HFFc6 (cell line): Measurements from ENCODE around the gene BSN. TPM values are rescaled to one million over a fixed set of nuclear protein-coding genes. Genes with fewer than 3 reads are reported as not detected.
"Not testable (repeated sequence)": the region's sequence is repeated elsewhere in the genome, so short reads cannot be mapped to it uniquely, and the experiment has no call there.

Experiments used
- DNase-seq: peaks from one replicate; pipeline ENCODE4 v3.0.0-alpha.2; 2018
- H3K27ac Mint-ChIP-seq: 2 replicates; pipeline ENCODE4 v1.8.0; 2020; ENCODE audit warnings: mild to moderate bottlenecking, mixed read lengths
- H3K27me3 Mint-ChIP-seq: 2 replicates; pipeline ENCODE4 v1.8.0; 2021; ENCODE audit warnings: mild to moderate bottlenecking, moderate library complexity, mixed read lengths; ENCODE audit not compliant: insufficient read depth
- H3K36me3 Mint-ChIP-seq: 2 replicates; pipeline ENCODE4 v1.8.0; 2021; ENCODE audit warnings: low read depth, mixed read lengths
- H3K4me1 Mint-ChIP-seq: 2 replicates; pipeline ENCODE4 v1.8.0; 2020; ENCODE audit warnings: low read depth, mixed read lengths
- H3K4me3 Mint-ChIP-seq: 2 replicates; pipeline ENCODE4 v1.8.0; 2020; ENCODE audit warnings: mild to moderate bottlenecking, moderate library complexity, mixed read lengths
- H3K9me3 Mint-ChIP-seq: 2 replicates; pipeline ENCODE4 v1.8.0; 2020; ENCODE audit warnings: mild to moderate bottlenecking, mixed read lengths
- CTCF ChIP-seq: fragments of 200-600 bp; sonication (generic); IDR thresholded peaks from 2 replicates; pipeline ENCODE4 v1.5.0; 2021; ENCODE audit warnings: antibody characterized with exemption, mild to moderate bottlenecking
- total RNA-seq, 6 experiments: library from RNA; stranded (reverse); fragmentation: NEBNext Ultra II Directional; extraction: Animal tissue kit (Norgen Biotek cat#: 25700); gene quantifications; 2 replicates in 1 of 6; 3 replicates in 5 of 6; pipeline ENCODE4 v1.2.3, GENCODE V29; 2021

BSN gene
- total RNA-seq, 6 experiments from 2014 or later, result 0.02 to 0.14 (median 0.06) TPM

GRCh38 chr3:49681232-49681522, 126.9 kb downstream of the BSN start:
- TF ChIP-seq CTCF, result no peak
- H3K4me3 Mint-ChIP-seq, result no peak overlapping the region
- peaks cover 16% of the 10 kb centered on the region for H3K36me3 Mint-ChIP-seq
- DNase-seq, result no peak
- H3K9me3 Mint-ChIP-seq, result no peaks in the 10 kb centered on the region
- H3K27me3 Mint-ChIP-seq, result peaks cover 2% of the 10 kb centered on the region; the same call in 1 of the 2 replicates
- H3K27ac Mint-ChIP-seq, result no peak overlapping the region
- no peaks in the 10 kb centered on the region for H3K4me1 Mint-ChIP-seq

GRCh38 chr3:49681543-49681942, 127.3 kb downstream of the BSN start:
- peaks cover 14% of the 10 kb centered on the region for H3K36me3 Mint-ChIP-seq
- H3K27me3 Mint-ChIP-seq, result peaks cover 2% of the 10 kb centered on the region; the same call in 1 of the 2 replicates
- H3K9me3 Mint-ChIP-seq, result no peaks in the 10 kb centered on the region
- no peak for TF ChIP-seq CTCF
- no peak overlapping the region for H3K4me3 Mint-ChIP-seq
- H3K4me1 Mint-ChIP-seq, result no peaks in the 10 kb centered on the region
- H3K27ac Mint-ChIP-seq, result no peak overlapping the region
- DNase-seq, result no peak

GRCh38 chr3:49683162-49683561, 128.9 kb downstream of the BSN start:
- Mint-ChIP-seq H3K4me1 (no peaks in the 10 kb centered on the region), H3K27ac (no peak overlapping the region), H3K36me3 (peaks cover 8% of the 10 kb centered on the region), H3K27me3 (peaks cover 2% of the 10 kb centered on the region), H3K9me3 (no peaks in the 10 kb centered on the region), H3K4me3 (no peak overlapping the region)
- no peak for TF ChIP-seq CTCF
- no peak for DNase-seq

- not testable (repeated sequence) for H3K27me3 Mint-ChIP-seq, H3K9me3 Mint-ChIP-seq, H3K4me1 Mint-ChIP-seq, H3K36me3 Mint-ChIP-seq, H3K4me3 Mint-ChIP-seq, H3K27ac Mint-ChIP-seq, DNase-seq
Measured at GRCh38 chr3:49684453-49684852, 130.2 kb downstream of the BSN start.

GRCh38 chr3:49685103-49685502, 130.8 kb downstream of the BSN start:
- H3K27ac Mint-ChIP-seq, H3K4me3 Mint-ChIP-seq, H3K27me3 Mint-ChIP-seq, DNase-seq, H3K36me3 Mint-ChIP-seq, H3K9me3 Mint-ChIP-seq: not testable (repeated sequence)
- H3K4me1 Mint-ChIP-seq, result peaks cover 15% of the 10 kb centered on the region

- H3K27me3 Mint-ChIP-seq, H3K36me3 Mint-ChIP-seq, H3K27ac Mint-ChIP-seq, DNase-seq, H3K4me3 Mint-ChIP-seq, H3K9me3 Mint-ChIP-seq: not testable (repeated sequence)
- H3K4me1 Mint-ChIP-seq, result peaks cover 22% of the 10 kb centered on the region
Measured at GRCh38 chr3:49685846-49686245, 131.6 kb downstream of the BSN start.

- H3K9me3 Mint-ChIP-seq, H3K27me3 Mint-ChIP-seq, H3K27ac Mint-ChIP-seq, DNase-seq, H3K36me3 Mint-ChIP-seq, H3K4me3 Mint-ChIP-seq: not testable (repeated sequence)
- peaks cover 25% of the 10 kb centered on the region for H3K4me1 Mint-ChIP-seq
Measured at GRCh38 chr3:49686346-49686745, 132.1 kb downstream of the BSN start.

- H3K36me3 Mint-ChIP-seq, H3K27ac Mint-ChIP-seq, DNase-seq, H3K27me3 Mint-ChIP-seq, H3K4me3 Mint-ChIP-seq, H3K9me3 Mint-ChIP-seq: not testable (repeated sequence)
- H3K4me1 Mint-ChIP-seq, result peaks cover 25% of the 10 kb centered on the region
Measured at GRCh38 chr3:49686769-49687423, 132.6 kb downstream of the BSN start.

GRCh38 chr3:49687424-49687795, 133.1 kb downstream of the BSN start:
- H3K4me3 Mint-ChIP-seq, H3K27me3 Mint-ChIP-seq, H3K9me3 Mint-ChIP-seq, H3K27ac Mint-ChIP-seq, DNase-seq, H3K36me3 Mint-ChIP-seq: not testable (repeated sequence)
- peaks cover 25% of the 10 kb centered on the region for H3K4me1 Mint-ChIP-seq

GRCh38 chr3:49688338-49689045, 134.2 kb downstream of the BSN start:
- not testable (repeated sequence) for DNase-seq, H3K36me3 Mint-ChIP-seq, H3K9me3 Mint-ChIP-seq, H3K27me3 Mint-ChIP-seq
- peak overlapping the region; percentile 95 for H3K4me3 Mint-ChIP-seq
- peak overlapping the region; percentile 93 for H3K27ac Mint-ChIP-seq
- H3K4me1 Mint-ChIP-seq, result peaks cover 25% of the 10 kb centered on the region
